ENCODE results near the gene PYGB.
A peak's percentile ranks its signal among the peaks of the same experiment; 100 is the strongest.

Gene PYGB

GRCh38 chr20:25340380-25340779 is 92.5 kb downstream of the PYGB start:
- ChIA-PET CTCF (no interaction called here), POLR2A (no interaction called here)
- peaks cover 0 to 3% of the 10 kb centered on the region in 2 experiments; a peak in 1 of 3 replicates for H3K36me3 ChIP-seq (ENCODE audit: control insufficient read depth in 2 of 2, insufficient read depth in 1 of 2, low read length in 2 of 2)
- H3K27ac ChIP-seq (ENCODE audit: extremely low read depth, low read depth, low read length), result no peak overlapping the region
- peaks cover 7% of the 10 kb centered on the region; the same call in 1 of the 2 replicates for H3K4me1 ChIP-seq (ENCODE audit: control insufficient read depth, insufficient read depth, low read length)
- H3K4me3 ChIP-seq (ENCODE audit: low read depth, low read length), result no peak overlapping the region
- TF ChIP-seq ZBTB1 (tag by site-specific recombination; IDR thresholded peaks at IDR 0.05) (no peak), ZNF660 (tag by site-specific recombination; IDR thresholded peaks at IDR 0.05) (no peak), ZNF2 (tag by site-specific recombination; IDR thresholded peaks at IDR 0.05) (no peak), OSR2 (tag by site-specific recombination; IDR thresholded peaks at IDR 0.05) (no peak), KLF1 (tag by site-specific recombination; IDR thresholded peaks at IDR 0.05) (no peak), GLIS1 (tag by site-specific recombination; IDR thresholded peaks at IDR 0.05) (no peak), ZNF701 (tag by site-specific recombination; IDR thresholded peaks at IDR 0.05) (no peak), KLF7 (tag by site-specific recombination; IDR thresholded peaks at IDR 0.05; ENCODE audit: borderline replicate concordance) (no peak), ZNF426 (tag by site-specific recombination; IDR thresholded peaks at IDR 0.05) (no peak), ZNF530 (tag by site-specific recombination; IDR thresholded peaks at IDR 0.05; ENCODE audit: low read depth) (no peak), SCRT2 (tag by site-specific recombination; IDR thresholded peaks at IDR 0.05) (no peak), ZNF707 (tag by site-specific recombination; IDR thresholded peaks at IDR 0.05) (no peak), ZNF514 (tag by site-specific recombination; IDR thresholded peaks at IDR 0.05) (no peak), ZFHX2 (tag by site-specific recombination; conservative IDR thresholded peaks at IDR 0.05) (no peak), ZNF768 (tag by site-specific recombination; IDR thresholded peaks at IDR 0.05) (no peak)
- TF ChIP-seq, protein P1, sequence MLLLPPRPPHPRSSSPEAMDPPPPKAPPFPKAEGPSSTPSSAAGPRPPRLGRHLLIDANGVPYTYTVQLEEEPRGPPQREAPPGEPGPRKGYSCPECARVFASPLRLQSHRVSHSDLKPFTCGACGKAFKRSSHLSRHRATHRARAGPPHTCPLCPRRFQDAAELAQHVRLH (tag by site-specific recombination; IDR thresholded peaks at IDR 0.05), result no peak
- no peaks in the 10 kb centered on the region for H3K9me3 ChIP-seq (ENCODE audit: control insufficient read depth, insufficient read depth, low read depth, low read length)

DNA sequence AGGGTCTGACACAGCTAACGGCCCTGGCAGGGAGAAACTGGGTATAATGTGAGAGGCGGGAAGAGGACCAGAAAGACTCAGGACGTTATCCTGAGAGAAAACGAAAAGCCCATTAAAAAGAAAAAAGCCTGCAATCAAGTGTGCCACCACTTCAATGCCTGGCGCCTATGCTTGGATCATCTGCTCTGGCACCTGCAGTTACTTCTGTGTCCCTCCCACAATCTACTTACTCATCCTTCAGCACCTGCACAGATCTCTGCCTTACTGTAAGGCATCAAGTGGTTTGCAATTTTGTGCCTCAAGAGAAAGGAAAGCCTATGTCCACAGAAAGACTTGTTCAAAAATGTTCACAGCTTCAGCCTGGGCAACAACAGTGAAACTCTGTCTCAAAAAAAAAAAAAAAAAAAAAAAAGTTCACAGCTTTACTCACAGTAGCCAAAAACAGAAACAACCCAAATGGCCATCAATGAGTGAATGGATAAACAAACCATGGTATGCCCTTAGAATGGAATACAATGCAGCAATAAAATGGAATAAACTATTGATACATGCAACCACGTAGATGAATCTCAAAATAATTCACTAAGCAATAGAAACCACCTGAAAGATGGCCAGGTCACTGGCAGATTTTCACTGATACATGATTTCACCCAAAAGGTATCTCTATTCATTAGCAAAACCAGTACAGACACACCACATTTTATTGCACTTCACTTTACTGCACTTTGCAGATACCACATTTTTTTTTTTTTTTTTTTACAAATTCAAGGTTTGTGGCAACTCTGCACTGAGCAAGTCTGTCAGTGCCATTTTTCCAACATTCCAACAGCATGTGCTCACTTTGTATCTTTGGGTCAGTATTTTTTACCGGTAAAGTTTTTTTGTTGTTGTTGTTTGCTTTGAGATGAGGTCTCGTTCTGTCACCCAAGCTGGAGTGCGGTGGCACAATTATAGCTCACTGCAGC is 94.1 kb downstream of the PYGB start:
- Histone ChIP-seq H3K9me3 (ENCODE audit: control insufficient read depth, insufficient read depth, low read depth, low read length) (no peaks in the 10 kb centered on the region), H3K4me3 (ENCODE audit: low read depth, low read length) (no peak overlapping the region), H3K4me1 (ENCODE audit: control insufficient read depth, insufficient read depth, low read length) (peaks cover 7% of the 10 kb centered on the region; the same call in 1 of the 2 replicates), H3K27ac (ENCODE audit: extremely low read depth, low read depth, low read length) (no peak overlapping the region), H3K36me3 (ENCODE audit: control insufficient read depth in 2 of 2, insufficient read depth in 1 of 2, low read length in 2 of 2) (peaks cover 0 to 3% of the 10 kb centered on the region in 2 experiments; a peak in 1 of 3 replicates)
- ChIA-PET CTCF (interaction anchor here (0.9 kb wide), 1 partner anchor 58 kb away, joined by 3 read pairs; no protein-coding TSS in a partner anchor), POLR2A (no interaction called here)
- TF ChIP-seq ZNF350 (tag by site-specific recombination; IDR thresholded peaks at IDR 0.05) (no peak), ZNF600 (tag by site-specific recombination; IDR thresholded peaks at IDR 0.05) (0 out of 2 replicates have a peak, but pooled peaks have one; percentile 43), ZNF146 (tag by site-specific recombination; IDR thresholded peaks at IDR 0.05) (peak; percentile 23; the same call in 1 of the 2 replicates)
- TF ChIP-seq, protein P2, sequence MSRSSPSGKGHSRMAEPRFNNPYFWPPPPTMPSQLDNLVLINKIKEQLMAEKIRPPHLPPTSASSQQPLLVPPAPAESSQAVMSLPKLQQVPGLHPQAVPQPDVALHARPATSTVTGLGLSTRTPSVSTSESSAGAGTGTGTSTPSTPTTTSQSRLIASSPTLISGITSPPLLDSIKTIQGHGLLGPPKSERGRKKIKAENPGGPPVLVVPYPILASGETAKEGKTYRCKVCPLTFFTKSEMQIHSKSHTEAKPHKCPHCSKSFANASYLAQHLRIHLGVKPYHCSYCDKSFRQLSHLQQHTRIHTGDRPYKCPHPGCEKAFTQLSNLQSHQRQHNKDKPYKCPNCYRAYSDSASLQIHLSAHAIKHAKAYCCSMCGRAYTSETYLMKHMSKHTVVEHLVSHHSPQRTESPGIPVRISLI (tag by site-specific recombination; IDR thresholded peaks at IDR 0.05), result peak; percentile 59

- Histone ChIP-seq H3K27ac (ENCODE audit: extremely low read depth, low read depth, low read length) (no peak overlapping the region), H3K4me3 (ENCODE audit: low read depth, low read length) (no peak overlapping the region), H3K4me1 (ENCODE audit: control insufficient read depth, insufficient read depth, low read length) (no peaks in the 10 kb centered on the region), H3K9me3 (ENCODE audit: control insufficient read depth, insufficient read depth, low read depth, low read length) (no peaks in the 10 kb centered on the region), H3K36me3 (ENCODE audit: control insufficient read depth in 2 of 2, insufficient read depth in 1 of 2, low read length in 2 of 2) (no peaks in the 10 kb centered on the region)
- TF ChIP-seq ZNF214 (tag by site-specific recombination; IDR thresholded peaks at IDR 0.05; ENCODE audit: borderline replicate concordance), result no peak
- TF ChIP-seq ZNF132 (tag by site-specific recombination; IDR thresholded peaks at IDR 0.05; ENCODE audit: borderline replicate concordance), result no peak
- TF ChIP-seq KLF7 (tag by site-specific recombination; IDR thresholded peaks at IDR 0.05; ENCODE audit: borderline replicate concordance), result no peak
- no peak for TF ChIP-seq BCL11A (tag by site-specific recombination; IDR thresholded peaks at IDR 0.05; ENCODE audit: low read depth)
- no peak for TF ChIP-seq ZSCAN30 (tag by site-specific recombination; IDR thresholded peaks at IDR 0.05)
- TF ChIP-seq ZNF211 (tag by site-specific recombination; IDR thresholded peaks at IDR 0.05; ENCODE audit: low read depth), result no peak
- no peak for TF ChIP-seq TCF7L2 (IDR thresholded peaks at IDR 0.05; ENCODE audit: borderline replicate concordance, low read depth, low read length)
- no peak for TF ChIP-seq KLF9 (tag by site-specific recombination; IDR thresholded peaks at IDR 0.05; ENCODE audit: low read depth)
- POLR2A ChIA-PET, result no interaction called here
- CTCF ChIA-PET, result interaction anchor here (1.3 kb wide), 1 partner anchor 54 kb away, joined by 3 read pairs; no protein-coding TSS in a partner anchor
Observed at GRCh38 chr20:25344634-25345033, 96.7 kb downstream of the PYGB start.
